ENCODE data around the gene AFG1L. TPM values are rescaled to one million over a fixed set of nuclear protein-coding genes. Genes with fewer than 3 reads are reported as not detected.
"Not testable (repeated sequence)": the region's sequence is repeated elsewhere in the genome, so short reads cannot be mapped to it uniquely, and the experiment has no call there.

AFG1L gene
- total RNA-seq, 1 donor from 2014 or later = 2.6 TPM

DNA sequence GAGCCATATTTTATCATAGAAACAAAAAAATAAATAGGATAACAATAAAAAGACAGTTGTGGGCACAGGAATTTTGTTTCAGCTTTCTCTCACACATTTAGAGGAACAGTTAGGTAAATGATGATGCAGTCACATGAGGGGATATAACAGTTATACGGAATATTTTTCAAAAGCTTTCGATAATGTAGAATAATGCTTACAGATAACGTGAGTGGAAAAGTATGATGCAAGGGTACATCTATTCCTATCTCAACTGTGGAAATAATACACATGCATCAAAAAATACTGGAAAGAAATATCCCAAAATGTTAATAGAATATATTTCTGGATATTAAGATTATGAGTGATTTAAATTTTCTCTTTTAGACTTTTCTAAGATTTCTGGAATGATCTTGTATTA is 114.0 kb downstream of the AFG1L start:
- no peak for DNase-seq (ENCODE audit: low read depth)
- no peak overlapping the region for H3K4me3 ChIP-seq (ENCODE audit: low read depth, low read length)
- no peak for TF ChIP-seq CTCF (IDR thresholded peaks at IDR 0.05; ENCODE audit: insufficient read depth, low read length, severe bottlenecking)
- no peaks in the 10 kb centered on the region for H3K36me3 ChIP-seq (ENCODE audit: control insufficient read depth, insufficient read depth, low read length)
- H3K27me3 ChIP-seq (ENCODE audit: control insufficient read depth, insufficient read depth, low read length) = no peaks in the 10 kb centered on the region
- FAIRE-seq = no peak

GRCh38 chr6:108416047-108416833 is 121.4 kb downstream of the AFG1L start:
- H3K27me3 ChIP-seq (ENCODE audit: control insufficient read depth, insufficient read depth, low read length); H3K4me3 ChIP-seq (ENCODE audit: low read depth, low read length); FAIRE-seq; DNase-seq (ENCODE audit: low read depth); H3K36me3 ChIP-seq (ENCODE audit: control insufficient read depth, insufficient read depth, low read length): not testable (repeated sequence)

GRCh38 chr6:108417027-108417426 is 122.2 kb downstream of the AFG1L start:
- H3K27me3 ChIP-seq (ENCODE audit: control insufficient read depth, insufficient read depth, low read length) = no peaks in the 10 kb centered on the region
- no peak for FAIRE-seq
- H3K4me3 ChIP-seq (ENCODE audit: low read depth, low read length) = no peak overlapping the region
- no peak for DNase-seq (ENCODE audit: low read depth)
- no peak for TF ChIP-seq CTCF (IDR thresholded peaks at IDR 0.05; ENCODE audit: insufficient read depth, low read length, severe bottlenecking)
- no peaks in the 10 kb centered on the region for H3K36me3 ChIP-seq (ENCODE audit: control insufficient read depth, insufficient read depth, low read length)

- Histone ChIP-seq H3K27me3 (ENCODE audit: control insufficient read depth, insufficient read depth, low read length) (no peaks in the 10 kb centered on the region), H3K4me3 (ENCODE audit: low read depth, low read length) (no peak overlapping the region), H3K36me3 (ENCODE audit: control insufficient read depth, insufficient read depth, low read length) (no peaks in the 10 kb centered on the region)
- no peak for TF ChIP-seq CTCF (IDR thresholded peaks at IDR 0.05; ENCODE audit: insufficient read depth, low read length, severe bottlenecking)
- FAIRE-seq = no peak
- no peak for DNase-seq (ENCODE audit: low read depth)
These were observed 124.6 kb downstream of the AFG1L start for GRCh38 chr6:108419474-108419873.

GRCh38 chr6:108419934-108420609 is 125.2 kb downstream of the AFG1L start:
- H3K36me3 ChIP-seq (ENCODE audit: control insufficient read depth, insufficient read depth, low read length) = no peaks in the 10 kb centered on the region
- no peak for TF ChIP-seq CTCF (IDR thresholded peaks at IDR 0.05; ENCODE audit: insufficient read depth, low read length, severe bottlenecking)
- no peak for FAIRE-seq
- no peak for DNase-seq (ENCODE audit: low read depth)
- no peaks in the 10 kb centered on the region for H3K27me3 ChIP-seq (ENCODE audit: control insufficient read depth, insufficient read depth, low read length)
- H3K4me3 ChIP-seq (ENCODE audit: low read depth, low read length) = no peak overlapping the region

DNA sequence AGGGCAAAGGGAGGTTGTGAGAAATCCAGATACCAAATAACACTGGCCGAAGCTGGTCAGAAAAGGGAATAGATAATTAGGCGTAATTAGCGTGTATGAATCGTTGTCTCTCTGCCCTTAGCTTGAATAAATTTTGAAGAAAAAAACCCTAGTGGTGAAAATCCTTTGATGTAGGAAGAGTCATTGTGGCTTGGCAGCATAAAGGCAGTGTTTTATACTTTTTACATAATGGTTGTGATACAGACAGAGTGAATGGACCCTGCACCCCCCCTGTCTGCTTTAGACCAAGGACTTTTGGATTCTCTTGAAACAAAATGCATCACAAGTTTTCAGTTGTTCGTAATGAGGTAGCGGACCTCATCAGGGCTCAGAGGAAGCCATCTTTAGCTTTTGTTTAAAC is 126.5 kb downstream of the AFG1L start:
- no peak overlapping the region for H3K4me3 ChIP-seq (ENCODE audit: low read depth, low read length)
- no peaks in the 10 kb centered on the region for H3K36me3 ChIP-seq (ENCODE audit: control insufficient read depth, insufficient read depth, low read length)
- no peak for FAIRE-seq
- no peak for TF ChIP-seq CTCF (IDR thresholded peaks at IDR 0.05; ENCODE audit: insufficient read depth, low read length, severe bottlenecking)
- no peak for DNase-seq (ENCODE audit: low read depth)
- H3K27me3 ChIP-seq (ENCODE audit: control insufficient read depth, insufficient read depth, low read length) = no peaks in the 10 kb centered on the region
